ENCODE data around the gene PRKCH.
"Not testable (repeated sequence)": the region's sequence is repeated elsewhere in the genome, so short reads cannot be mapped to it uniquely, and the experiment has no call there.

The PRKCH gene

GRCh38 chr14:61462566-61463193 lies 141.3 kb downstream of the PRKCH start:
- peak; percentile 98 for DNase-seq

DNA sequence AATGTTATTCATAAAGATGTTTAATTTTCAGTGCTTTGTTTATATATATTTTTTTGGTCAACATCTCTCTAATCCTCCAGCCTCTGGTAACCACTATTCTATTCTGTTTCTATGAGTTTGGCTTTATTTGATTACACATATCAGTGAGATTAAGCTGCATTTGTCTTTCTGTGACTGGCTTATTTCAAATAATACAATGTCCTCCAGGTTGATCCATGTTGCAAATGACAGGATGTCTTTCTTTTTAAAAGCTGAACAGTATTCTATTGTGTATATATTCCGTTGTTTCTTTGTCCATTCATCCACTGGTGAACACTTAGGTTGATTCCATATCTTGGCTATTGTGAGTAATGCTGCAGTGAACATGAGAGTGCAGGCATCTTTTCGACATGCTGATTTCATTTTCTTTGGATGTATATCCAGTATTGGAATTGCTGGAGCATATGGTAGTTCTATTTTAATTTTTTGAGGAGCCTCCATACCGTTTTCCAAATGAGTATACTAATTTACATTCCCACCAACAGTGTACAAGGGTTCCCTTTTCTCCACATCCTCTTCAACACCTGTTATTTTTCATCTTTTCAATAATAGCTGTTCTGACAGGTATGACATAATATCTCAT lies 142.4 kb downstream of the PRKCH start:
- no peak for DNase-seq

DNA sequence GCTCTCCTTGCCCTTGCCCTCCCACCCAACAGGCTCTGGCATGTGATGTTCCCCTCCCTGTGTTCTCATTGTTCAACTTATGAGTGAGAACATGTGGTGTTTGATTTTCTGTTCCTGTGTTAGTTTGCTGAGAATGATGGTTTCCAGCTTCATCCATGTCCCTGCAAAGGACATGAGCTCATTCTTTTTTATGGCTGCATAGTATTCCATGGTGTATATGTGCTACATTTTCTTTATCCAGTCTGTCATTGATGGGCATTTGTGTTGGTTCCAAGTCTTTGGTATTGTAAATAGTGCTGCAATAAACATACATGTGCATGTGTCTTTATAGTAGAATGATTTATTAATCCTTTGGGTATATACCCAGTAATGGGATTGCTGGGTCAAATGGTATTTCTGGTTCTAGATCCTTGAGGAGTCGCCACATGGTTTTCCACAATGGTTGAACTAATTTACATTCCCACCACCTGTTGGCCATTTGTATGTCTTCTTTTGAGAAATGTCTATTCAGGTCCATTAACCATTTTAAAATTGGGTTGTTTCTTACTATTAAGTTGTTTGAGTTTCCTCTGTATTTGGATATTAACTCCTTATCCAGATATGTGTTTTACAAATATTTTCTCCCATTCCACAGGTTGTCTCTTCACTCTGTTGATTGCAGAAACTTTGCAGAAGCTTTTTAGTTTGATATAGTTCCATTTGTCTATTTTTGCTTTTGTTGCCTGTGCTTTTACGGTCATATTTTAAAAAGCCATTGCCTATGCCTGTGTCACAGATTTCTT lies 143.4 kb downstream of the PRKCH start:
- not testable (repeated sequence) for DNase-seq

DNA sequence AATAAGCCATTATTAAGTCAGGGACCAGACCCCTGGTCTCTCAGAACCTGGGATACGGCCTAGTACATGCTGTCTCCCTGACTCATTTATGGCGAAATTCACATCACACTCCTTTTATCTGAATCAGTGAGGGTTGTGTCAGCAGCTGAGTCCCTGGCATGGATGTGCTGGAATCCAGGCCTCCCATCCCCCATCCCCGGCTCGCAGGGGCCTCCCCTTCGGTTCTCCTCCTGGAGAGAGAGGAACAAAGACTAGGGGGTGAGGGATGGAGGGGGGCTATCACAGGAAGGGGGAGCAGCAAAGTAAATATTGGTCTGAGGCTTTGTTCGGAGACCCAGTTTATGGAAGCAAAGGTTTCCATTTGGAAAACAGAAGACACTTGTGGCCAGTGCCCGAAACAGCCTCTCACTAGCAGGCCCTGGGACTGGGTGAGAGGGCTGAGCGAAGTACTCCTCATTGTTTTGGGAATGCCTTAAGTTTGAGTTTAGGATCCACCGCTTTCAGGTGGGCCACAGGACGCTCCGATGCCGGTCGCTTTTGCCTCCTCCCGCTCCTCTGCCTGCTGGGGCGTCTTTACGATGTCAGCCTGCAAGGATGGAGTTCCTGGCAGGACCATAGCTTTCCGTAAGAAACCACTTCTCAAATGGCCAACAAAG lies 145.0 kb downstream of the PRKCH start:
- DNase-seq = no peak

GRCh38 chr14:61466905-61467280 lies 145.5 kb downstream of the PRKCH start:
- DNase-seq = no peak

DNA sequence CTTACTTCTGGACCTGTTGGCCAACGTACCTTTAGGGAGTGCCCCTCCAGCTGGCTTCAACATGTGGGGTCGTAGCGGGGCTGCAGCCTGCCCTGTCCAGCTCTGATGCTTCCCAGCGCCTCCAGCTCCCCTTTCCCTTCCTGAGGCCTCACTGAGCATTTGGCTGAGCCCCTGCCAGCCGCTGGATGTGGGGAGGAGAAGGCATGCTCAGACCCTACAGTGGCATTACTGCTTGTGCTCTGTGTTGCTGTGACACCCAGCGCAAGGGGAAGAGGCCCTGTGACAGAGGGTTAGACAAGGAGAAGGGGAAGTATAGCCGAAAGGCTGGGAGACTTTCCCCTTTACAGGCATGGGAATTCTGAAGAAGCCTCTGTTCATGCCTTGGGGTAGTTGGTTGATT lies 145.9 kb downstream of the PRKCH start:
- DNase-seq = no peak

DNA sequence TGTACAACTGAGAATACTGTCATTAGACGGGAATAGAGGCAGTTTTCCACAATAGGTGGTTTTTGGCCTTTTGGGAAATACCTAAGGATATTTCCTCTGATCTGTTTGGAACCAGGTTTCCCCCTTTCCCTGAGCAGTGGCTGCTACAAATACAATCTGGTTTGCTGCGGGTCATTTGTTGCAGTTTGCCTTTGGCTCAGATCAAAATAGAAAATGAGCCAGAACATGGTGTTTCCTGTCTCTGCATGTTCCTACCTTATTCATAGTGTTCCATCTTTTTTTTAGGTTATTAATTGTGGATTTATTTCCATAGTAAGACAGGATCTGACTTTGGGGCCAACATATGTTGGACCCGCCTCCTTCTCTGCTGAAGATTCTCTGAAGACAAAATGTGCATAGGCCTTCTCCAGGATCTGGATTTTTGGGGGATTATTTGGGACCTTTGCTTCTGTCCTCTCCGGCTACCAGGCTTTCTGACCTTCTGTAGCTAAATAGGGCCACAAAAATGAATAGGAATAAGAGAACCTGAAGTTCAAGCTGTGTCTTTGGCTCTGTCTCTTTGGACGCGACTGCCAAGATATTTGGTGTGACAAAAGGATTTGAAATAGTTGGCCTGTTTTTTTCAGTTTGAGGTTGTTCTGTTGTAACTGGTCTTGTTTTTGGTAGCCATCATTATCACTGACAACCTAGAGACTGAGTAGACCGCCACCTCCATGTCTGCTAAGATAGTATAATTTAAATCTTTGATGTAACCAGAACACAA lies 146.9 kb downstream of the PRKCH start:
- no peak for DNase-seq

DNA sequence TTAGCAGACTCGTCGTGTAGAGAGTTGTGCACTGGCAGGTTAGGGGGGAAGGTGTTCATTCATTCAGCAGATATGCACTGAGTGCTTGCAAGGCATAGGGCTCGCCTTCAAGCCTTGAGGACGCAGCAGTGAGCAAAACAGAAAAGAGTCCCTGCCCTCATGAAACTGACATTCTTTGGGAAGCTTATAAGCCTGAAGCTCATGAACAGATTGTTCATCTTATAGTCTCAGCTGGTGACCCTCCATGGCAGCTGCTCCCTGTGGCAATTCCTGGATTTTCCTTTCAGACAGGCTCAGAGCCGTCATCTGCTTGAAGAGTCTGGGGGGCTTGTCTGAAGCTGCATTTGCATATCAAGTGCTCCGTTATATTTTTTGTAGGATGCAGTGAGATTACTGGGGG lies 148.4 kb downstream of the PRKCH start:
- DNase-seq = peak; percentile 55

DNA sequence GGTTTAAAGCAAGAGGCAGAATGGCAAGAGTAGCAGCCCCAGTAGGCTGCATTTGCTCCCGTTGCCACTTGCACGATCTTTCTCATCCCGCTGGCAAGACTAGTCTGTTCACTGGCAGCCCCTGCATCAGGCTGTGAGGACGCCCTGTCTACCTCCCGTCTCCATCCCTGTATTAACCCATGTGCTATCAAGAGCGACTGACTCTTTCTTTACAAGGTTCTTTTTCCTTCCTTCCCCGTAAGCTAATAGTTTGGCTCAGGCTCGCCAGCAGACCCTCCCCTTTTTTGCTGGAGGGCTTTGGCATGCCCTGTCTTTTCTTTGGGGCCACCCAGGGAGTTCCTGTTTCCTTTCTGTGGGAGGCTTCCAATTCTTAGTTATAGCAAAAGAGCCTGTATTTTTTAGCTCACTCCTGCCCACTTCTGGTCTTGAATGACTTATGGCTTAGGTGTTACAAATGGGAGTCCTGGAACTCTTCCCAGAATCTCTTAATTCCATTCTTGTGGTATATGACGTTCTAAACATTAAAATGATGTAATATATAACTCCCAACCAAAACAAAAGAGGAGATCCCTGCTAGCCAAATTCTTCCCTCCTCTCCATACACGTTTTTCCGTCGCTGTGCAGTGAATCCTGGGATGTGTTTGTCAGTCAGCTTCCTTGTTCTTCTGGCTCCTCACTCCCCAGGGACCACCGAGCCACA lies 149.0 kb downstream of the PRKCH start:
- no peak for DNase-seq

DNA sequence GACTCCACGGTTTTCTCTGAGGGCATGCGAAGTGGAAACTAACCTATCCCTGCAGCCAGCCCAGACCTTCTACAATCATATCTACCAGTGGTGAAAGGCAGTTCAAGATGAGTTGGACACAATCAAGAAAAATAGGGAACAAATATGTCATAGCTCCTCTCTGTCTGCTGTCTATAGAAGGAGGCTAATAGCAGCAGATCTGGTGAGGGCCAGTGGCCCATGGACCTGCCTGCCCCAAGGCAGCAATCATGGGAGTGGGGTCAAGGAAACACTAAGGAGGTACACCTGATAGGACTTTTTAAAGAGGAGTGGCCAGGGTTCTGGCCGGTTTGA lies 149.5 kb downstream of the PRKCH start:
- DNase-seq = no peak

GRCh38 chr14:61471297-61472005 lies 150.1 kb downstream of the PRKCH start:
- DNase-seq = no peak

DNA sequence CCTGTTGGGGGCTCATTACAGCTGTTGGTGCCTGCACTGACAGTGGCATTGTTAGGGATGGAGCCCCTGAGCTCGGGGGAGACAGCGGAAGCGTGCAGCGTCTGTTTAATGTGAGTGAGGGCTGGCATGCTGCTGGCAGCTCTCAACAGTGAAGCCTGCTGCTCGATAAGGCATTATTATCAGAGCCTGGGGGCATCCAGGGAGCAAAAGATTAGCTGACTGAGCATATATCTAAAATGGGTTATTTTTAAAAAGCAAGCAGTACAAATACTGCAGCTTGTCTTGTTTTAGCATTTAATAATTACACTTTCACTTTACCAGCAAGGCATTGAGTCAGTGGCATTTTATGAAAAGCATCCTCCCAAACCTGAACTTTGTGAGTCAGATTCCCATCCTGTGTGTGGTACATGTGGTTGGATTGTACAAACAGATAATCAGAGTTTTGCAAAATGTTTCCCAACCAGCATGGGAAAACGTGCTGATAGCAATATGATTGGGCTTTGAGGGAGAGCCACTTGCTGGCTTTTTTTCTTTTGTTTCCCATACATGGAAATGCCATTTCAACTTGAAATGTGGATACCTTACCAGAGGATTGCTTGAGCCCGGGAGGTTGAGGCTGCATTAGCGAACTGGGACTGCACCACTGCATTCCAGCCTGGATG lies 150.8 kb downstream of the PRKCH start:
- no peak for DNase-seq

DNA sequence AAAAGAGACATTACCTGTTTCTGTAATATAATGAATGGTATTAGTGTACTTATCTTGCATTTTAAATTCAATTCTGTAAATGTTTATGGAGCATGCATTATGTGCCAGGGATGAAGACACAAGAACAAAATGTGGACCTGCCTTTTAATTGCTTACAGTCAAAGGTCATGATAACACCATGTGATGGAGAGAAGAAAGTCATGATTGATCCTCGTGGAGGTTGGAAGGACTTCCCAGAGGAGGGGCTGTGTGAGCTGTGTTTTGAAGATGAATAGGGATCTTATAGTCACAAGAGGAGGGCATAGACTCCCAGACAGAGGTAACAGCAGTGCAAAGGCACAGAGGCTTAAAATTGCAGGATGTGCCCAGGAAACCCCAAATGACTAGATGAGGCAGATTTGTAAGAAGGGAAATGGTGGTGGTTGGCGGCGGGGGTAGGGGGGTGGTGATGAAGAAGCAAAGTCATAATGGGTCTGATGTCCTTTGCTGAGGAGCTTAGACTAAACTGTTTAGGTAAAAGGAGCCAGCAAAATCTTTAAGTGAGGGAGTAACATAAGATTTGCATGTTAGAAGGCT lies 151.5 kb downstream of the PRKCH start:
- DNase-seq = no peak

GRCh38 chr14:61474015-61474414 lies 152.6 kb downstream of the PRKCH start:
- DNase-seq = no peak

DNA sequence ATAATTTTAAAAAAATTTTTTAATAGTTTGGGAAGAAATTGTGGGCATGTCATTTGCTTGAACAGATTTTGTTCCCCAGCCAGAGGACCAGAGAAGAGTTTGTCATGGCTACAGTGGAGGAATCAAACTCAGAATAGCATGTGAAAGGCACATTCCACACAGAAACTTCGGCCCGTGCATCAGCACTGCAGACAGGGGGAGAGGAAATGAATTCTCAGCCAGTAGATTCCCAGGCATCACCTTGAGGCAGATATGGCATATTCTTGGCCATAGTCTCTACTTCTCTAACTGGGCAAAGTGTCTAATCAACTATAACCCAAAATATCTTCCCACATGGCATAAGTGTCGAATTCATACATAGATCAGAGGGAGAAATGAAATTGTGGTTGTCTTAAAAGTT lies 153.3 kb downstream of the PRKCH start:
- no peak for DNase-seq

GRCh38 chr14:61475316-61475715 lies 153.9 kb downstream of the PRKCH start:
- peak; percentile 50 for DNase-seq

DNA sequence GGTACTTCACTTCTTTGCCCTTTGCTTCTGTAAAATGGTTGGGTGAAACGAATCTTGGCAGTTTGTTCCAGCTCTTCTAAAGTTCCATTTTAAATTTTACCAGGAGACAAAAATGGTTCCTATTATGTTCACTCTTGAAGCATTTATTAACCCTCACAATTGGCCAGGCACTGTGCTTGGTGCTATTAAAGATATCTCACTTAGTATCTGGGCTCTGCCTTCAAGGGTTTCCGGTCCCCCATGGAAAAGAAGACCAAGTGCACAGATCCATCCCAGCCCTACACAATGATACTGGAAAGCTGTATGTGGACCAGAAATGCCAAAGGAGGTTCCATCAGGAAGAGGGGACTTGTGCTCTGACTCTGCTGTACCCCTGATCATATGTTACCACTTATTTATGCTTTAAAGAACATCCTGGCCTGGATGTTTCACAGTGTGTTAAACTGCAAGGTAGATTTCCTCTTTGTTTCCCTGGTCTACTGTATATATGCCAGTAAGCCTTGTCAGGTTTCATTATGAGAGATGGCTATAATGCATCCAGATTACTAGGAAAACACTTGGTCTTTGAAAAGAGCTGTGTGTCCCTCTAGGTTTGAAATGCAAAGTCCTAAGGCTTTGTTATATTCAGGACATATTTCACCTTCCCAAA lies 154.8 kb downstream of the PRKCH start:
- no peak for DNase-seq

GRCh38 chr14:61476754-61477410 lies 155.5 kb downstream of the PRKCH start:
- DNase-seq = no peak

- no peak for DNase-seq
Measured at GRCh38 chr14:61477712-61478462, 156.5 kb downstream of the PRKCH start.

All from NCI-H2171 (cell line).